CD4-positive, alpha-beta T cell treated with Interleukin-17A for 1 hour (primary cell): ENCODE results near the gene TNIK.
"Not testable (repeated sequence)": the region's sequence is repeated elsewhere in the genome, so short reads cannot be mapped to it uniquely, and the experiment has no call there.

Experiments used
- DNase-seq: peaks from one replicate; pipeline ENCODE4 v3.0.0-alpha.2; 2020

The TNIK gene

GRCh38 chr3:171380711-171381425 lies 79.3 kb downstream of the TNIK start:
- DNase-seq, result no peak

DNA sequence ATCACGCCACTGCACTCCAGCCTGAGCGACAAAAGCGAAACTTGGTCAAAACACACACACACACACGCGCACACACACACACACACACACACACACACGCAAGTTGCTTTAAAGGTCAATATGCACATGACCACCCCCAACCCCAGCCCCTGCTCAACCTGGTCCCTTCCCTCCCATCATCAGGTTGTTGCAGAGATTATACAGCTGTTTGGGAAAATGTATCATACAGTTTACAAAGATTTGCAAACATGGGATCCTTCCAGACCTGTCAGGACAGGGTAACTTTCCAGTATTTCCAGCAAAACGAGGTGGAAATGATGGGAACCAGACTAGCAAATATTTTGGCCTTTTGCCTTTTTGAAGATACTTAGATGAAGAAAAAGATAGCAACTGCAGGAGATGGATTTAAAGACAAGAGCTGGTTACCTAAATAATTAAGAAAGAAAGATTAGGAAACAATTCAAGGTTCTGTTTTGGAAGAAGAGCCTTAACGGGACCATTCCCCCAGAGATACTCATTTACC lies 80.2 kb downstream of the TNIK start:
- DNase-seq, result no peak

- DNase-seq, result no peak
Observed at GRCh38 chr3:171379281-171379680, 80.9 kb downstream of the TNIK start.

GRCh38 chr3:171378586-171378985 lies 81.6 kb downstream of the TNIK start:
- DNase-seq, result no peak

DNA sequence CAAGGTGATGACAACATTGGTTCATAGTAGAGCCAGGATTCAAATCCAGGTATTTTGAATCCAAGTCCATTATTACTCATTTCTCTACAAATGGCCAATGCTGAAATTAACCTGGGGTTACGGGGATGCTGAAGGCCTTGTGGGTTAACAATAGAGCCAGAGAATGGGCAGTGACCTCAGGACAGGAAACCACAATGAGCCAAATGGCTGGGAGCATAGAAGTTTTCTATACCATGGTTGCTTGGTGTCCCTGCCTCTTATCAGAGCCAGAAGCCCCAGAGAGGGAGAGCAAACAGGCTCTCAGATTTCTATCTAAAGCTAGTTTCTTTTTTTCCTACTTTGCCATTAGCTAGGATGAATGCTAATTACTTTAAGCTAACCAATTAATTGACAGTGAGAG lies 82.3 kb downstream of the TNIK start:
- no peak for DNase-seq

DNA sequence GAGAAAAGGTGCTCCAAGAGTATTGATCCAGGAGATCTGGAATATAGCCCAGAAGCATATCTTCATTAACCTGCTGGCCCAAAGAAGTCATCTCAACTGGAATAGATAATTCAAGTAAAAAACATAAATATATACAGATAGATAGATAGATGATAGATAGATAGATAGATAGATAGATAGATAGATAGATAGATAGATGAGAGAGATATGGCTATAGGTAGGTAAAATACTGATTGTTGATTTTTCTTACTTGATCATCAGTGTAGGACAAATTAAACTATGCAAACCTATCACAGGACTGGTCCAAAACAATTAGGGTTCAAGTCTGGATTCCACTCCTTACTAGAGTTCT lies 83.6 kb downstream of the TNIK start:
- no peak for DNase-seq

DNA sequence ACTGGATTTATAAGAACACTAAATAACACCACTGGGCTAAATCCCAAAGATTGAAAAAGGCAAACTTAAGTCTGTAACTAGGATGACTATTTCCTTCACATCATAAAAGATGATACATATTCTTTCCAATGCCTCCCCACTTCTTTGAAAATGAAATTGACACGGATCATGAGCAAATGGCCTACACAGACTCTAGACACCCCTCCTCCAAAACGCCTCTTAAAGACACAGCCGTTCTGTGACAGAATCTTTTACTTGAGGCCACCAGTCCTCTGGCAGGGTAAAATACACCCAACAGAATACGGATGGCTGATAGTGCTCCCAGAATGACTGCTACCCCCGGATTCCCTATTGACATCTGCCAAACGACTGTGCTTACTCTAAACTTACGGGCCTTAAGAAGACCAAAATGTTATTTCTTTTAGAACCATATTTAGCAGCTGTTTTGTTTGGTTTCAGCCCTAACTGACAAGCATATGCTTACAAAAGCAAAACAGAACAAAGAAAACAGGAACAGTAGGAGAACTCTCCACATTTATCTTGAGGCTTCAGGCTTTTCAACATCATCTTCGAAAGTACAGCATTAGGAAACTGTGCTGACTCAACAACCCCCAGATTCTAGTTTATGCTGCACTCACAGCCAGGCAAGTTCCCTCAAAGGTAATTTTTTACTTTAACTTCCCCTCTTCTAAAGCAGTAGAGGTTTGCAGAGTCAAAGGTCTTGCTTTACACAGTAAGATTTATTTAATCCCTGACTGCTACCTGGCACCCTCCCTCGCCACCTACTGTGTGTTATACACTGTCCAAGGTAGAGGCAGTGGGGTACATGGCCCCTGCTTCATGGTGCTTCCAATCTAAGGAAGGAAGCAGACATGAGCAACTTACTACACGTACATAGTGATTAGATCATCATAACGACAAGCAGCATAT lies 84.3 kb downstream of the TNIK start:
- no peak for DNase-seq

DNA sequence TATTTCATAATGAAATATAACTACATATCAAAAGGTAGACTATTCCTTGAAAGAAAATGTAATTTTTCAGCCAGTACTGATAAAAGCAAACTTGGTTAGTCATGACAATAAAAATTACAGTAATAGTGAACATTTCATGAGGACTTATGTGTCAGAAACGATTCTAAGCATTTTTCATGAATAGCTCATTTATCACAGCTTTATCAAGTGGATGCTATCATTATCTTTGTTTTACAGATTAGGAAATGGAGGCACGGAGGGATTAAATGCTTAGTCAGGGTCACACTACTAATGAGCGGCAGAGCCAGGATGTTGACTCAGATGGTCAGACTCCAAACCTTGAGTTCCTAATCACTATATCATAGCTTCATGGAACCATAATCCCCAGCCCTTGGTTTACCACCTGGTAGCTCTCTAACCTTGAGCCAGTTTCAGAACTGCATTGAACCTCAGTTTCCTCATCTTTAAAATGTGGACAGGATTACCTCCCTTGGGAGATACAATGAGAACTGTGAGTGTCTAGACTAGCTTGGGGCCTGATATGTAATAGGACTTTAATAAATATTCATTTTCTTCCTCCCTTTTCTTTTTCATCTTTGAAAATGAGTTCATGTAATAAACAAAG lies 85.4 kb downstream of the TNIK start:
- DNase-seq, result no peak

DNA sequence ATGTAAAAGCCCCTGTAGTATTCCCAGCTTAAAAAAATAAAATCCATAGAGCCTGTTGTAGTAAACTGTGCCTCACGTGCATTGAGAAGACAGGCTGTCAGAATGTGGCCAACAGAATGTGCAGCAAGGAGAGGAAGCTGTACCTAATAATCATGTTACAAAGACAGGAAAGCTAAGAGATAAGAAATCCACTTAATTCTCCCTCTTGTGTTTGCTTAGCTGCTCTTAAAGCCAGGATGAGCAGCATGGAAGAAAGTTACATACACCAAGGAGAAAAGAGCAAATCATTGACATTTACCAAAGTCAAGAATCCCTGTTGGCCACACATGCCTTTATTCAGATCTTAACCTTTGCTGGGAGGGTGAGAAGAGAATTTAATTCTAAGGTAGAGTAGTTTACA lies 85.9 kb downstream of the TNIK start:
- no peak for DNase-seq

DNA sequence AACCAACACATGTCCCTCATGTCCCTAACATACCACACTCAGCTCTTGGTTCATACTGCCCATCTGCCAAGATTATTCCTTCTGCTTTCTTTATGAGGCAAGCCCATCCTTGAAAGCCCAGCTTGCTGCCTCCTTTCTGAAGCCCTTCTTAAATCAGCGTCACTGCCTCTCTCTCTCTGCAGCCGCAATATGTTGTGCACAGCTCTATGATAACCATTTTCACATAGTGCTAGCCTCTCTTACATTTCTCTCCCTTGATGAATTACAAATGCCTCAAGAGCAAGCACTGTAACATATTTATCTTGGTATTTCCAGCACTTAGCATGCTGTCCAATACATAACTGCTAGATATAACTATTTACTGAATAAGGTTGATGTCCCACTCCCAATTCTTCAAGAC lies 86.5 kb downstream of the TNIK start:
- DNase-seq, result no peak

DNA sequence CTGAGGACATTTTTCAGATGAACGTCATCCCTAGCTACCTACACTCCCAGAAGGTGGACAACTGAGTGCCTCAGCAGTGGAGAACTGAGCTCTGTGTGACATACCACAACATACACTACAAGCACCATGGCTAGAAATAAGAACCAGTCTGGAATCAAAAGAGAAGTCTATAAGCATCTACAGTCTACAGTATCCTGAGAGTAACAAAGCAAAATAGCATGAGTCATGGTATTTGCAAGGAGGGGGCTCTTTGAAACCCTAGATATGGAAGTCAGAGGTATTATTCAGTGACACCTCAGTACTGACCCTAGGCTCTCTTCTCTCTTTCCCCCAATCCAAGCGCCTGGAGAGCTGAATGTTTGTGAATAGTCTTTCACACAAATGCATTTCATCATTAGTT lies 87.5 kb downstream of the TNIK start:
- no peak for DNase-seq

DNA sequence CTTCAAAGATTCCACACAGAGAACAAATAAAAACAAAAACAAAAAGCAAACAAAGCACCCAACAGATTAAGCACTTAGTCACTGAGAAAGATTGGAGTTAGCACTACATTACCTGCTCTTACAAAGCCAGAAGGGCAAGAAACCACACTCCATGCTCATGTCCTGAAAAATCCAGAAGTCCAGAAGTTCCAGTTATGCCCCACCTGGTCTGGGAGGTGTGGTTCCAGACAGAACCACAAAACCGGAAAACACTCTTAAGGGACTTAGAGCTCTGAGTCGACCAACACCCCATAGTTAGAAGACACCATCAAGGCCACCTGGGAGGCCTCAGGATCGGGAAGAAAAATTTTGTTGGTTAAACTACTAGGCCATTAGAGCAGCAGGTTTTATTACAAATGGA lies 88.9 kb downstream of the TNIK start:
- DNase-seq, result no peak

DNA sequence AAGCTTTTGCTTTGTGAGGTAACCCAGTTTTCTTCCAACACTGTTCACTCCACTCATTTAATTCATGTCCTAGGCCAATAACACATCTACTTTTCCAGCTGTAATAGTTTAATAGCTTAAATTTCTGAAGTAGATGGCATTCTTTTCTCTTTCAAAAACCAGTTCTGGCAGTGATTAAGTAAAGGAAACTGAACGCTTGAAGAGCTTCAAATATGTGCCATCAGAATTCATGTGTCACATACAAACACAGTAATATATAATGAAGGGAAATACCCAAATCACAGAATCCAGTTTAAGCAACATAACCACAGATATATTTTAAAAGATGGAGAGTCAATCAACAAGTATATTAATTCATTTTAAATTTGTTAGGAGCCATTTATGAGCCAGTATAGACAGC lies 91.0 kb downstream of the TNIK start:
- no peak for DNase-seq

- DNase-seq, result not testable (repeated sequence)
Observed at GRCh38 chr3:171366738-171367137, 93.5 kb downstream of the TNIK start.

GRCh38 chr3:171366043-171366442 lies 94.2 kb downstream of the TNIK start:
- DNase-seq, result no peak

DNA sequence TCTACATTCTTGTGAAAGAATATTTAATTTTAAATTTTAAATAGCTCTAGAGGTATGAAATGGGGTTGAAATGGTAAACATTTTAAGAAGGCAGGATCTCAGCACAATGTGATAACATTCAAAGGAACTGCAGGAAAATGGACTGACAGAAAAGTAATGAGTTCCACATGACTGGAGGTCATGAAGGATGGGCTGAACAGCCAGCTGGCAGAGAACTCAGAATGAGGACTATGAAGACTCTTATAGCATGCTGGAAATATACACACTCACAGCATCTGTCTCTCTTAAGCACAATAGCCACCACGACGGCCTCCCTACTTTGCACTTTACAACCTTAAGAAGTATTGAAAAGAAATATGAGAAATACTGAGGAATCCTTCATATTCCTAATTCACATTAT lies 94.7 kb downstream of the TNIK start:
- no peak for DNase-seq

GRCh38 chr3:171364500-171364899 lies 95.7 kb downstream of the TNIK start:
- no peak for DNase-seq

GRCh38 chr3:171363202-171363601 lies 97.0 kb downstream of the TNIK start:
- no peak for DNase-seq

DNA sequence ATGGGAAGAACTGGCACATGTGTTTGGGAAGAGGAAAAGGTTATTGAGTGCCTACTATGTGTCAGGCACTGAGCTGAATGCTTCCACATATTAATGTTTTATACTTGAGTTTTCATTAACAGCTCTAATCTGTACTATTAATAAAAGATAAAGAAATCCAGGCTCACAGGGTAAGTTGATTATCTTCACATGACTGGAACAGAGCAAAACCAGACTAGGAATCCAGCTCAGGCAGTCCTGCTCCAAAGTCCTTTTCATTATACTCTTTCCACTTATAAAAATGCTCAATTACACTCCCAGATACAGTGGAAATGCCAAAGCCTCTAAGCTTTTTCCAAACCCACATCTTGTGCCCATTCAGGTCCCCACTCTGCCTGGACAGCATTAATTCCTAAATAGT lies 97.6 kb downstream of the TNIK start:
- no peak for DNase-seq

DNA sequence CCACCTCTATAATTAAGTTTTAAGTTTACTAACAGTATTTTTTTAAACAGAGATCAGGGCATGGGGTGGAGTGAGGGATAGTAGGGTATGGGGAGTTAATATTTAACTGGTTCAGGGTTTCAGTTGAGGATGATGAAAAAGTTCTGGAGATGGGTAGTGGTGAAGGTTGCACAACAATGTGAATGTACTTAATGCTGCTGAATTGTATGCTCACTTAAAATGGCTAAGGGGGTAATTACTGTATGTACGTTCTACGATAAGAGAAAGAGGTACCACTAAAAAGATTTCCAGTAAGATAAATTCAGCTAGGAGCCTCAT lies 101.4 kb downstream of the TNIK start:
- no peak for DNase-seq

- DNase-seq, result no peak
Observed at GRCh38 chr3:171358181-171358880, 101.9 kb downstream of the TNIK start.

DNA sequence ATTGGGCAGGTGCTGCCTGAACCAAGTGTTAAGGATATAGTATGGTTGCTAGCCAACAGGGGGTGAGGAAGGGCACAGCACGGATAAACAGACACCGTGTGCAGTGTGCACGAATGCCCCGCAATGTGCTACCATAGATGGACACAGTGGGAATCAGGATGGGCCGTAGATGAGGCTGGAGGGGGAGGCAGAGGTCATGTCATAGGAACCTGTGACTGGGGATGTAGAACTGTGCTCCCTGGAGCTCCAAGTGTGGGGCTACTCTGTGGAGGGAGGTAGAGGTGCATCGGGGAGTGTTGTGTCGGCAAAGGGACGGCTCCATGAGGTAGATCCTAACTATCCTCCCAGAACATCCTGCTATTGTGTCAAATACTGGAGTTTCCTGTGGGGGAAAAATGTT lies 102.5 kb downstream of the TNIK start:
- no peak for DNase-seq

GRCh38 chr3:171356251-171356650 lies 104.0 kb downstream of the TNIK start:
- DNase-seq, result no peak
